GM18507 (cell line): ENCODE data around the gene HIVEP1.

Source experiments
- DNase-seq: peaks from one replicate; pipeline ENCODE4 v3.0.0; 2011; ENCODE audit warnings: low read depth; ENCODE audit not compliant: insufficient read length; ENCODE audit errors: extremely low spot score
- FAIRE-seq: peaks from 2 replicates; lab custom pipeline; 2011; peaks lifted over from hg19 to GRCh38; lab: Jason Lieb, UNC

HIVEP1 gene

GRCh38 chr6:11987386-11987785, 24.7 kb upstream of the HIVEP1 start:
- no peak for DNase-seq
- no peak for FAIRE-seq

DNA sequence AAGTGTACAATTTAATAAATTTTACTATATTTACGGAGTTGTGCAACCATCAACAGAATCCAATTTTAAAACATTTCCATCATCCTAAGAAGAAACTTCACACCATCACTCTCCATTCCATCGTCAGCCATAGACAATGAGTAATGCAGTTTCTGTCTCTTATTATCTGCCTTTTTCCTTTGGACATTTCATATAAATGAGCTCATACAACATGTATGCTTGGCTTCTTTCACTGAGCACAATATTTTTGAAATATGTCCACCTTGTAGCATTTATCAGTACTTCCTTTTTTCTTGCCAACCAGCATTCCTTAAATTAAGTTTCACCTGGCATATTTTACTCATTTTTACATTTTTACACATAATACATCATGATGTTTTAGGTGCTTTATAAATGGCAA, 22.7 kb upstream of the HIVEP1 start:
- FAIRE-seq (no peak), DNase-seq (no peak)

DNA sequence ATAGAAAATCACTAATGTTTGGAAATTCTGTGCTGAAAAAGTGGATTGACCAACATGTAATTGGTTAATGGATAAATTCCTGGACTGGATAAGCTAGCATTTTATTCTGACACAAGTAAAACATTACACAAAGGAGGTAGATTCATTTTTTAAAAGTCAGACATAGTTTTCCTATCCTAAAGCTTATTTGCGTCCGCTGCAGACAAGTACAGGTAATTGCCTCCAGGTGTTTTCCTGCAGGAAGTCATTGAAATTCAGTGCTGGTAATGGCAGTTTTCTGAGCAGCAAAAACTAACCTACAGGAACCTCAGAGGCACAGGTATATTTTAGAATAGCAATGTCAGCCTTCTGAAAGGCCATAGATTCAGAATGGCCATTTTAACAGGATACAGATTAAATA, 20.0 kb upstream of the HIVEP1 start:
- DNase-seq (no peak), FAIRE-seq (no peak)

GRCh38 chr6:11994875-11995461, 17.1 kb upstream of the HIVEP1 start:
- no peak for DNase-seq
- no peak for FAIRE-seq

DNA sequence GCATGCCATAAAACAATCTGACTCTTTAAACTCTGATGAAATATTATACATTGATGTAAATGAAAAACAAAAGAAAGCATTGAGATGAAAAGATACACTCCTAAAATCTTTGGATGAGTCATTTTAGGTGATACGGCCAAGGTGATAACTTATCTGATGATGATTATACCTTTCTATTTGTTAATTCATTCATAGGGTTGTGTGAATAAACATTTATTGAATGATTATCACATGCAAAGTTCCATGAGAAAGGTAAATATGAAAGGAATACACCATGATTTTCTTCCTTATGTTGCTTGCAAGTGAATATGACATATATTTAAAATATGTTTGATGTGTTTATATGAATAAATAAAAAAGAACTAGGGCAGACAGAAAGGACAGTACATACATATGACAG, 15.4 kb upstream of the HIVEP1 start:
- DNase-seq (no peak), FAIRE-seq (no peak)

GRCh38 chr6:11999246-11999645, 12.9 kb upstream of the HIVEP1 start:
- DNase-seq: no peak

DNA sequence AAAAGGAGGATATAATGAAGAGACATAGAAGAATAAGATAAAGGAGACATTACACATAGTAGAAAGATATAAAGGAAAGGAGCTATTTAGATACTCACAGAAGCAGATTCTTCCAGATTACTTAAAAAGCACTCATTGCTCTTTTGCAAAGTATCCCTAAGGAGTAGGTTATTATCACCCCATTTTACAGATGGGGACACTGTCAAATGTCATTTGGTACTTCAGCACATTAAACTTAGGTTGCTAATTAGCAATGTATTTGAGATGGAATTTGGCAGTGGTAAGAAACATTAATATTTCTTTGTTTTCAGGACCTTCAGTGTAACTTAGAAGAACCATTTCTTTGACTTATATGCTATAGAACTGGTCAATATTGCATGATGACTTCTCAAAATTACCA, 11.9 kb upstream of the HIVEP1 start:
- FAIRE-seq: no peak
- DNase-seq: no peak

More at GRCh38 chr6:11999246-11999645, 12.9 kb upstream of the HIVEP1 start:
- no peak for FAIRE-seq

GRCh38 chr6:12001004-12001705, 11.0 kb upstream of the HIVEP1 start:
- DNase-seq (no peak), FAIRE-seq (no peak)

DNA sequence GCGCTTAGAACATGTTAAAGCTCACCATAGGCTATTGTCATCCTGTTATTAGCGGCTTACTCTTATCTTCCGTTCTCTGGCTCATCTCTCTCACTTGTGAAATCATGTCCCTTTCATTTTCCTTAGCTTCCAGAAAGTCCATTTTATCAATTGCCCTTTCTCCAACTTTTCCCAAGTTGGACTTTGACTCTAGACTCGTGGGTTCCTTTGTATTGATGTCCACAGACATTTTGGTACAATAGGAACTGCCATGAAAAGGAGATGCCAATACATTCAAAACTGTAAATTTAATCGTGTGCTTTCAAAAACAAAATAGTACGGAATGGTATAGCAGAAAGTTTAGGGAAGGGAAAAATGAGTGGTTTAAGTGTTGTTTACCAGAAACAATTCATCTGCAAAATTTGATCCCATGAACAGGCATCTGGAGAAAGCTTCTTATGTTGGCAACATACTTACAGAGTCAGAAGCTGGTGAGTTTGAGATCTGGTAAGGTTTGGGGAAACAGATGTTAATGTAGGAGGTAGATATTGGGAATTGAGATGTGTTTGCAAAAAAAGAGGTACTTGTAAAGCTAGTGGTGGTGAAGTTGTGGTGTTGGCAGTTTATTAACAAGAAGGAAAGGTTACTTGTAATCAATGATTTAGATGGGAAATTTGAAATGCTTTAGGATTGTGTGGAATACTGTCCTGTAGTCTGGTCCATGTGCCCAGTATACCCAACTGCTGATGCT, 10.2 kb upstream of the HIVEP1 start:
- DNase-seq: no peak
- peak; percentile 18 for FAIRE-seq

DNA sequence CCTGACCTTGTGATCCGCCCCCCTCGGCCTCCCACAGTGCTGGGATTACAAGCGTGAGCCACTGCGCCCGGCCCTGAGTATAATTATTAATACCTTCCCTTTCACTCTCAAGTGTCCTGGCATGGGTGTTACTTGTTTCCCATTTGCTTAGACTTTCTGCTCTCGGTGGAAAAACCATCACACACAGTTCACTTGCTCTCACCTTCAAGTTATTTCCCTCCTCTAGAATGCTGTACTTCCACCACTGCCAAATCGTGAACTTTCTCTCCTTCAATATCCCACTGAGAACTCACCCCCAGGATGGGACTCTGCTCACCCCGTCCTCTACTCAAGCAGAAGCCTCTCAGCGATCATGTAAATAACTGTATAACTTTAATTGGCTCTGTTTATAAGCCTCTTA, 4.6 kb upstream of the HIVEP1 start:
- no peak for DNase-seq
- FAIRE-seq: no peak

DNA sequence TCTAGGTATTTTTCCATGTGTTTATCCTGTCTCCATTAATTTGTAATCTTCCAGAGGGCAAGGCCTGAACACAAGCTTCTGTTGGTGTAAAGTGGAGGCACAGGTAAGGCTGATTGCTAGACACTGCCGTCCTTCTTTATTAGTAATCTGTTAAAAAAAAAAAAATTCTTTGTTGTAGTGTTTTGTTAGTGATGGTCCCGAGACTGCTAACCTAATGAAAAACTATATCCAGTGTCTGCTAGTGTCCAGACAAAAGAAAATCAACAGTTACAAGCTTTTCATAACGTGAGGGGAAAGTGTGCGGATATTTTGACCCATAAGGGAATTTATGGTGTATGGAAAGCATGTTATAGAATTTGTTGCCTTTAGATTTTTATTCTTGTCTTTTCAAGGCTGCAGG, 4.2 kb upstream of the HIVEP1 start:
- no peak for FAIRE-seq

GRCh38 chr6:12008366-12009179, 3.5 kb upstream of the HIVEP1 start:
- DNase-seq (no peak), FAIRE-seq (peak; percentile 82)

More for the DNA sequence above, 4.2 kb upstream of the HIVEP1 start:
- DNase-seq: no peak

DNA sequence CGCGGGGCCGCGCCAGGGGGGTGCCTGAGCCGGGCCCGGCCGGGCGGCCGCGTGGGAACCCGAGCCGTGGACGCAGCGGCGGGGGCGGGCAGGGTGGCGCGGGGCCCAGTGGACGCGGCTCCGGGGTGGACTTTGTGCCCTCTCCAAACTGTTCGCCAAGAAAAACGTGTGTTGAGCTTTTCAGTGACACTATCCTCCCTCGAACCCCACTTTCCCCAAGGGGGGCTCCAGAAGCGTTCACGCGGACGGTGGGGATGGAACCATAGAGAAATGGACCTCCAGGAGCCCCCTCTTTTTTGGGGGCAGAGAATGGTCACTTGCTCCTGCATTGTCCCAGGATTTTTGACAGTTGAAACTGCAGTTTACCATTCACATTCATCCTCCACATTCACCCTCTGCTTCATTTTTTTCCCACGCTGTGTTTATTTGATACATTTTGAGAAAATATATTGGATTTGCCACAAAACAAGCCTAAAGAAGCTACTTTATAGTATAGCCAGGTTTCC, 2.9 kb upstream of the HIVEP1 start:
- DNase-seq: no peak
- FAIRE-seq: no peak

- FAIRE-seq: peak; percentile 12
- DNase-seq: no peak
Measured at GRCh38 chr6:12009876-12010634, 2.1 kb upstream of the HIVEP1 start.

DNA sequence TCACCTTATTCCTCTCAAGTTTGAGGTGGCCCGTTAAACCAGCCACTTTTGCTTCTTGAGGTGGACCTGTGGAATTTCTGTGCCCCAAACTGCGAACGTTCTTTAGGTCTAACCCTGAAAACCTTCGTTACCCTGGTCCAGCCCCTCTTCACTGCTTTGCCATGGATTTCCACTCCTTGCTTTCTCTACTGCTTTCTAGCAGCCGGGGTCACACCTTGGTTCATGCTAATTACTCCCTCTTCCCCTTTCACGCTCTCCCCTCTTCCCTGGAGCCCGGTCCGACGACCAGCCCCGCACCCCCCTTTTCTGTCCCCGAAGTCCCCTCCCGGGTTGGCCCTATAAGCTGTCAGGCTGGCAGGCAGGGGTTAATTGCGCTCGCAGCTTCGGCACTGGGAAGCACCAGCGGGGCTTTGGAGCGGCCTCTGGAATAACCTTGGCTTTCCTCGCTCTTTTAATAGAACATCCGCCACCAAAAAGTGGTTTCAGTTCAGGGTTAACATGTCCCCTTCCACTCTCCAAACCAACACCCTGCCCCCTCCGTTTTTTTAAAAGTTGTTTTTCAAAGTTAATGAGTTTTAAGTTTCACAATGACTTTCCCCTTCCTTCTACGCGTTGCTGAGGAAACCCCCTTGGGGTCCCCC, 1.4 kb upstream of the HIVEP1 start:
- no peak for FAIRE-seq
- DNase-seq: no peak

DNA sequence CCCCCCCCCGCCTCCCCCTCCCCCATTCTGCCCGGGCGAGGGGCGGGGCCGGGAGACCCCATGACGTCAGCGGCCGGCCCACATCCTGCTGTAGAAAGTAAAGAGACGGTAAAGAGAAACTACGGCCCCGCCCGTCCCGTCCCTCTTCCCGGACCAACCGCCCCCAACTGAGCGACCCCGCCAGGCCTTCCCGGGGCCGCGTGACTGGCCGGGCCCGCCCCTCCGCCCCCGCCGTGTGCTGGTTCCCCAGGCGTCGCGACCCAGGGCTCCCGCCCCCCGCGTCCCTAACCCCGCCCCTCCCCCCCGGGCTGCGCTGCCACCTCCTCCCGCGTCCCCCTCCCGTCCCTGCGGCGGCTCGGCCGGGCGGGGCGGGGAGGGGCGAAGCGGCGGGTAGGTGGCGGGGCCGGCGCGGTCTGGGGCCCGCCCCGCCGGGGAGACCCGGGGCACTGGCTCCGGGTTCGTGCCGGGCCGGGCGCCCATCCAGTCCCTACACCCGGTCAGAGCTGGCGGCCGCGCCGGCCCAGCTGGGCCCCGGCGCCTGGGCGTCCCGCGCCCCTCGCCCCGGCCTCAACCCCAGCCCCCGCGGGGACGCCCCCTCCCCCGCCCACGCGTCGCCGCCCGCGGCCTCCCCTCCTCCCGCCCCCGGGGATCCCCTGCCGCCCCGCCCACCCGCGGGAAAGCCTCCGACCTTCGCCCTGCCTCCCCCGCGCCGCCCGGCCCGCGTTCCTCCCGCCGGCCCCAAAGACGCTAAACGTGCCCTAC, 655 bp upstream of the HIVEP1 start:
- DNase-seq (peak; percentile 86), FAIRE-seq (peak; percentile 90)

DNA sequence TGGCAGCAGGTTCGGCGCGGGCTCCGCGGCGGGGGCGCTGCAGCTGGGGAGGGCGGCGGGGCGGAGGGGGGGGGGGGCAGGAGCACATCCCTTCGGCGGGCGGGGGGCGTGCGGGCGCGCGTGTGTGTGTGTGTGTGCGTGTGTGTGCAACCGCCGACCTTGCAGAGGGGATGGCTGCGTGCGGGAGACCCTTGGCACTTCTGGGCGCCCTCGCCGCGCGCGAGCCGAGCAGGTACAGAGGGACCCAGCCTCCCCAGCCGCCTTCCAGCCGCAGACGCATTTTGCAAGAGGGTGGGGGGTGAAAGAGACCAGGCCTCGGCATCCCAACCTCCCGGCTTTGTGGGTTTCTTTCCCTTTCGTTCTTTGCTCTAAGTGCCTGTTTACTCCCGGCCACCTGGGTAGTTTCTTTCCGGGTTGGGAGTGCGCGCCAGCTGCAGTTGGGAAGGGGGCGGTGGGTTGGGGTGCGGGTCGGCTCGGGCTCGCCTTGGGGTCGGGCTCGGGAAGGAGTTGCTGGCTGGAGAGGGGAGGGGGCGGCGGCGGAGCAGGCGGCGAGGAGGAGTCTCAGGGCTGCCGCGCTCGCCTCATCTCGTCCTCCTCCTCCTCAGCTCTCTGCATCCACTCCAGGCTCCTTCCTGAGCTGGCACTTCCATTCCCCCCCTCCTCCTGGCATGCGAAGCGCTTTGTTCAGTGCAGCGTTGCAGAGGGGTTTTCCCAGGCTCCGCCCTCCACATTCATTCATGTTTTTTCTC, 620 bp downstream of the HIVEP1 start:
- peak; percentile 81 for FAIRE-seq

More for the DNA sequence above, 620 bp downstream of the HIVEP1 start:
- no peak for DNase-seq
